Fibroblast of mammary gland (primary cell): Measurements from ENCODE around the gene ADGRB3.

Experiments used
- DNase-seq: peaks from one replicate; pipeline ENCODE4 v3.0.0-alpha.2; 2010; ENCODE audit warnings: low read depth
- H3K4me3 ChIP-seq: 2 replicates; pipeline ENCODE4 v1.5.1; 2011; ENCODE audit warnings: low read depth, mild to moderate bottlenecking, low read length, moderate library complexity; ENCODE audit not compliant: control insufficient read depth
- TF ChIP-seq, protein P1 (sequence below): conservative IDR thresholded peaks from 2 replicates; pipeline ENCODE4 v1.5.1; 2011; ENCODE audit warnings: low read depth, low read length, inconsistent platforms; ENCODE audit not compliant: control insufficient read depth, insufficient read depth

The ADGRB3 gene

DNA sequence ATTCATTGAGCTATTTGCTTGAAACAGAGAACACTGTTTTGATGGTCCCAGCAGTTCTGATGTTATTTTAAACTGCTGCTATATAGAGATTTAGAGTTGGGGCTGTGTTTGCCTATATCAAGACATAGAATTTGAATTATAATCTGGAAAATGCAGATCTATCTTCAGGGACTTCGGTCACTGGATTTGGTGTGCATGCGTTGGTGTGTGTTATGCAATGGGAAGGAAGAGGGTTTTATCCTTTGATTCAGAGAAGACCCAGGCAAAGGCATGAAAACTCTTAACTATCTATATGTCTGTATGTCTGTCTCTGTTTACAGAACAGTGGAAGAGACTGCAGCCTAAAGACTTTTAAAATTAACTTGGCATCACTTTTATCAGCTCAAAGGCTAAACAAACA, 2.0 kb downstream of the ADGRB3 start:
- DNase-seq = no peak
- no peak overlapping the region for H3K4me3 ChIP-seq
- TF ChIP-seq, protein P1, sequence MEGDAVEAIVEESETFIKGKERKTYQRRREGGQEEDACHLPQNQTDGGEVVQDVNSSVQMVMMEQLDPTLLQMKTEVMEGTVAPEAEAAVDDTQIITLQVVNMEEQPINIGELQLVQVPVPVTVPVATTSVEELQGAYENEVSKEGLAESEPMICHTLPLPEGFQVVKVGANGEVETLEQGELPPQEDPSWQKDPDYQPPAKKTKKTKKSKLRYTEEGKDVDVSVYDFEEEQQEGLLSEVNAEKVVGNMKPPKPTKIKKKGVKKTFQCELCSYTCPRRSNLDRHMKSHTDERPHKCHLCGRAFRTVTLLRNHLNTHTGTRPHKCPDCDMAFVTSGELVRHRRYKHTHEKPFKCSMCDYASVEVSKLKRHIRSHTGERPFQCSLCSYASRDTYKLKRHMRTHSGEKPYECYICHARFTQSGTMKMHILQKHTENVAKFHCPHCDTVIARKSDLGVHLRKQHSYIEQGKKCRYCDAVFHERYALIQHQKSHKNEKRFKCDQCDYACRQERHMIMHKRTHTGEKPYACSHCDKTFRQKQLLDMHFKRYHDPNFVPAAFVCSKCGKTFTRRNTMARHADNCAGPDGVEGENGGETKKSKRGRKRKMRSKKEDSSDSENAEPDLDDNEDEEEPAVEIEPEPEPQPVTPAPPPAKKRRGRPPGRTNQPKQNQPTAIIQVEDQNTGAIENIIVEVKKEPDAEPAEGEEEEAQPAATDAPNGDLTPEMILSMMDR = no peak

DNA sequence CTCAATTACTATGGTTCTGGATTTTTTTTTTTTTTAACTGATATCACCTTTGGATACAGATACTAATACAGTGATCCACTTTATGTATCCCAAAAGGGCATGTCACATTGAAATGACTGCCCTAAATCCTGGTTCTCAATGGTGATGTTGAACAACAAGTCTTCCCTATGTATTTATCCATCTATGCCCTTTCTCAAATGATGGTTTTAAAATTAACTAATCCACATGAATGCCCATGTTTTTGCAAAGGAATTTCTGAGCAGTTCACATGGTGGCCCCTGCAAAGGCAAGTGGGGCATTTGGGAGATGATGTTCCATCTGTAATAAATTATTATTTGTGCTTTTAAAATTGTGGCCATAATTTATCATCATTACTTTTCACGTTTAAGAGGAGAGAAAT, 2.7 kb downstream of the ADGRB3 start:
- no peak for DNase-seq
- no peak overlapping the region for H3K4me3 ChIP-seq
- TF ChIP-seq, protein P1 = no peak

DNA sequence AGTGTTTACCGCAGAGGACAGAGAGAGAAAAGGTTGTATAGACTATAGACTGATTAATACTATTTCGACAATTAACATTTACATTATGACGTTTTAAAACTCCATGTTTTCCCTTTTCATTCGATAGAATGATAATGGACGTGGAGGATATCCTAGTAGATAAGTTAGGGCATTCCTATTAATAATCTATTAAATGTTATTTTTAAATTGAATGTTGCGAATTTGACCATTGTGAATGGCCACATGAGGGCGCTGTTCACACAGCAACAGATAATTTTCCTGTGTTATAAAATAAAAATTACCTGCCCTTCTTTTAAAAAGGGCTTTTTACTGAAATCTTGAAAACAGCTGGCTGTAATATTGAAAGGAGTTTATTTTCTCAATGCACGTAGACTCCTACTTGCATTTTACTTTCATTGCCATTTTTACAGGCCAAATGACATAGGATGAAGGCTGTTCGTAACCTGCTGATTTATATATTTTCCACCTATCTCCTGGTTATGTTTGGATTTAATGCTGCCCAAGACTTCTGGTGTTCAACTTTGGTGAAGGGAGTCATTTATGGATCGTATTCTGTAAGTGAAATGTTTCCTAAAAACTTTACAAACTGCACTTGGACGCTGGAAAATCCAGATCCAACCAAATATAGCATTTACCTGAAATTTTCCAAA, 3.3 kb downstream of the ADGRB3 start:
- peak; percentile 54 for DNase-seq
- TF ChIP-seq, protein P1 = peak; percentile 72
- no peak overlapping the region for H3K4me3 ChIP-seq

DNA sequence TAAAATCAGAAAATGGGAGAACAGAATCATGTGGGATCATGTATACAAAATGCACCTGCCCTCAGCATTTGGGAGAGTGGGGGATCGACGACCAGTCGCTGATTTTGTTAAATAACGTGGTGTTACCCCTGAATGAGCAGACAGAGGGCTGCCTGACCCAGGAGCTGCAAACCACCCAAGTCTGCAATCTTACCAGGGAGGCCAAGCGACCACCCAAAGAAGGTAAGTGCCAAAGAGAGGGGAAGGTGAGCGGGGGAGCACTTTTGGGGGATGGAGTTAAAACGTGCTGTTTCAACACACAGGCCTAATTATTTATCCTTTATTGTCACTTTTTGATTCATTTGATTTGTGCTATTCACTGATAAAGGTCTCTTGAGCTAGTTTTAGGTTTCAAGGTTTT, 4.1 kb downstream of the ADGRB3 start:
- H3K4me3 ChIP-seq = no peak overlapping the region
- DNase-seq = no peak
- TF ChIP-seq, protein P1 = no peak

DNA sequence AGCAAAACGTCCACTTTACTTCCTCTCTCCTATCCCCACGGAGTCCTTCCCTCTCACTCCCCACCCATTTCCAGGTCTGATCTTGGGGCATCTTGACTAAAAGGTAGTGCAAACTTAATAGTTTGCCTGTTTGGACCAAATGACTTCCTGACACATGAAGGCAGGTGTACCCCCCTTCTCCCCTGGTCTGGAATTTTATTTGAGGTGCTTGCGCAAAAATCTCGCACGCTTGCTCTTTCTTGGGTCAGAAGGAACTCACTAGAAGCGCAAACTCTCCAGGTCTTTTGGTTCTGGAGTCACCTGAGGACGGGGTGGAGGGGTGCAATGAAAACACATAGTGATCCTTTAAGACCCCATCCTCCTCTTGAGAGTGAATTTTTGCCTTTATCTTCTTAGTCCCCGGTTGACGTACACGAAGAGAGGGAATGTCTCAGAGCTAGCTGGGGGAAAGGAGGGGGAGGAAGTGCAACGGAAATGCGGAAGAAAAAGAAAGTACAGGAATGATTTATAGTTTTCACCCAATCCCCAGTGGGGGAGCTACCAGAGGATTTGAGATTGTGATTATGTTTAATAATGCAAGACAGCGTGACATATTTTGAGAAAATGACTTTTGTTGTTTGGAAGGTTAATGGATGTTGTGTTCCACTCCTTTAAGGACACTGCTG, 4.9 kb downstream of the ADGRB3 start:
- no peak overlapping the region for H3K4me3 ChIP-seq
- no peak for DNase-seq
- TF ChIP-seq, protein P1 = no peak

DNA sequence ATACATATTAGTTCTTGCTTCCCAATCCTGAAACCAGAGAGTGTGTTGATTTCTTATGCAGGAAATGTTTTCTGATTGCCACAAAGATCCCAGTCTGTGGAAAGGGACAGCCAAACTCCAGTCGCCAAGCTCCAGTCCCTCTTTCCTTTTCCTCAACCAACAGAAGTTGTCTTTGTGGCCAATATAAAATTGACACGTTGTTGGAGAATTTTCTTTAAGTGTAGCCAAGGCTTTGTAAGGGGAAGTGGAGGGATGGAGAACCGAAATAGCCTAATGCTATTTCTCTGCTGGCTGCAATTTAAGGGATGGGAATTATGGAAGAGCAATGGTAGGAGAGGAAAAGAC, 5.4 kb downstream of the ADGRB3 start:
- TF ChIP-seq, protein P1 = no peak
- H3K4me3 ChIP-seq = no peak overlapping the region
- no peak for DNase-seq
